ENCODE results near the gene MMP23B. TPM values are rescaled to one million over a fixed set of nuclear protein-coding genes. Genes with fewer than 3 reads are reported as not detected.

The MMP23B gene
- total and polyA plus RNA-seq, 2 experiments from 2014 or later, result 15.8 to 16.2 TPM

DNA sequence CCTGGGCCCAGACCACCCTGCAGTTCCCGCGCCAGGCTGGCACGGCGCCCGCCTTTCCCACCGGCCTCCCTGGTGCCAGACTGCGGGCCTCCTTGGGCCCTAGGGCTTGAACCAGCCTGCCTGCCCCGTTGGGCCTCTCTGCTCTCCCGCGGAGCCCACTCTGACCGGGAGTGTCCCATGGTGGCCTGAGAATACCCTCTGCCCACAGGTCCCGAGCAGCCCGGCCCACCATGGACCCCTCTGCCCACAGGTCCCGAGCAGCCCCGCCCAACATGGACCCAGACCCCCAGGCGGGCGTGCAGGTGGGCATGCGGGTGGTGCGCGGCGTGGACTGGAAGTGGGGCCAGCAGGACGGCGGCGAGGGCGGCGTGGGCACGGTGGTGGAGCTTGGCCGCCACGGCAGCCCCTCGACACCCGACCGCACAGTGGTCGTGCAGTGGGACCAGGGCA, 8.8 kb upstream of the MMP23B start (continued):
- TF ChIP-seq, protein P1, sequence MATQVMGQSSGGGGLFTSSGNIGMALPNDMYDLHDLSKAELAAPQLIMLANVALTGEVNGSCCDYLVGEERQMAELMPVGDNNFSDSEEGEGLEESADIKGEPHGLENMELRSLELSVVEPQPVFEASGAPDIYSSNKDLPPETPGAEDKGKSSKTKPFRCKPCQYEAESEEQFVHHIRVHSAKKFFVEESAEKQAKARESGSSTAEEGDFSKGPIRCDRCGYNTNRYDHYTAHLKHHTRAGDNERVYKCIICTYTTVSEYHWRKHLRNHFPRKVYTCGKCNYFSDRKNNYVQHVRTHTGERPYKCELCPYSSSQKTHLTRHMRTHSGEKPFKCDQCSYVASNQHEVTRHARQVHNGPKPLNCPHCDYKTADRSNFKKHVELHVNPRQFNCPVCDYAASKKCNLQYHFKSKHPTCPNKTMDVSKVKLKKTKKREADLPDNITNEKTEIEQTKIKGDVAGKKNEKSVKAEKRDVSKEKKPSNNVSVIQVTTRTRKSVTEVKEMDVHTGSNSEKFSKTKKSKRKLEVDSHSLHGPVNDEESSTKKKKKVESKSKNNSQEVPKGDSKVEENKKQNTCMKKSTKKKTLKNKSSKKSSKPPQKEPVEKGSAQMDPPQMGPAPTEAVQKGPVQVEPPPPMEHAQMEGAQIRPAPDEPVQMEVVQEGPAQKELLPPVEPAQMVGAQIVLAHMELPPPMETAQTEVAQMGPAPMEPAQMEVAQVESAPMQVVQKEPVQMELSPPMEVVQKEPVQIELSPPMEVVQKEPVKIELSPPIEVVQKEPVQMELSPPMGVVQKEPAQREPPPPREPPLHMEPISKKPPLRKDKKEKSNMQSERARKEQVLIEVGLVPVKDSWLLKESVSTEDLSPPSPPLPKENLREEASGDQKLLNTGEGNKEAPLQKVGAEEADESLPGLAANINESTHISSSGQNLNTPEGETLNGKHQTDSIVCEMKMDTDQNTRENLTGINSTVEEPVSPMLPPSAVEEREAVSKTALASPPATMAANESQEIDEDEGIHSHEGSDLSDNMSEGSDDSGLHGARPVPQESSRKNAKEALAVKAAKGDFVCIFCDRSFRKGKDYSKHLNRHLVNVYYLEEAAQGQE (IDR thresholded peaks at IDR 0.05; ENCODE audit: unreplicated experiment), result no peak

- ATAC-seq (no peak), DNase-seq (ENCODE audit: low spot score) (no peak)
- H3K36me3 Mint-ChIP-seq (ENCODE audit: low read depth), result no peaks in the 10 kb centered on the region
- Histone ChIP-seq H3K27me3 (ENCODE audit: insufficient read depth) (no peaks in the 10 kb centered on the region), H2AFZ (no peak overlapping the region), H4K20me1 (replicated peaks; ENCODE audit: insufficient read depth) (no peaks in the 10 kb centered on the region), H3K4me2 (no peak overlapping the region), H3K4me3 (no peak overlapping the region), H3F3A (replicated peaks; ENCODE audit: low read depth) (0 out of 2 replicates have a peak, but pooled peaks cover 3% of the 10 kb centered on the region), H3K27ac (ENCODE audit: low read depth) (no peak overlapping the region), H3K4me1 (ENCODE audit: insufficient read depth) (no peaks in the 10 kb centered on the region), H3K9me2 (ENCODE audit: insufficient read depth) (no peaks in the 10 kb centered on the region), H3K36me3 (ENCODE audit: insufficient read depth) (no peaks in the 10 kb centered on the region), H3K79me2 (replicated peaks; ENCODE audit: insufficient read depth) (no peaks in the 10 kb centered on the region)
- no peak for TF ChIP-seq EZH2phosphoT487 (IDR thresholded peaks at IDR 0.05; ENCODE audit: unreplicated experiment)
- no peak for TF ChIP-seq ZNF114 (CRISPR knock-in tag; IDR thresholded peaks at IDR 0.05)
- no peak for TF ChIP-seq ETS1 (IDR thresholded peaks at IDR 0.05)
- no peak; the same call in 1 of the 2 replicates for TF ChIP-seq POLR2AphosphoS5 (IDR thresholded peaks at IDR 0.05; ENCODE audit: low read depth)
- TF ChIP-seq NANOG (IDR thresholded peaks at IDR 0.05; ENCODE audit: borderline replicate concordance), result no peak
- no peak for TF ChIP-seq EZH2 (IDR thresholded peaks at IDR 0.05; ENCODE audit: low read depth, unreplicated experiment)
- TF ChIP-seq, protein P2, sequence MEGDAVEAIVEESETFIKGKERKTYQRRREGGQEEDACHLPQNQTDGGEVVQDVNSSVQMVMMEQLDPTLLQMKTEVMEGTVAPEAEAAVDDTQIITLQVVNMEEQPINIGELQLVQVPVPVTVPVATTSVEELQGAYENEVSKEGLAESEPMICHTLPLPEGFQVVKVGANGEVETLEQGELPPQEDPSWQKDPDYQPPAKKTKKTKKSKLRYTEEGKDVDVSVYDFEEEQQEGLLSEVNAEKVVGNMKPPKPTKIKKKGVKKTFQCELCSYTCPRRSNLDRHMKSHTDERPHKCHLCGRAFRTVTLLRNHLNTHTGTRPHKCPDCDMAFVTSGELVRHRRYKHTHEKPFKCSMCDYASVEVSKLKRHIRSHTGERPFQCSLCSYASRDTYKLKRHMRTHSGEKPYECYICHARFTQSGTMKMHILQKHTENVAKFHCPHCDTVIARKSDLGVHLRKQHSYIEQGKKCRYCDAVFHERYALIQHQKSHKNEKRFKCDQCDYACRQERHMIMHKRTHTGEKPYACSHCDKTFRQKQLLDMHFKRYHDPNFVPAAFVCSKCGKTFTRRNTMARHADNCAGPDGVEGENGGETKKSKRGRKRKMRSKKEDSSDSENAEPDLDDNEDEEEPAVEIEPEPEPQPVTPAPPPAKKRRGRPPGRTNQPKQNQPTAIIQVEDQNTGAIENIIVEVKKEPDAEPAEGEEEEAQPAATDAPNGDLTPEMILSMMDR (conservative IDR thresholded peaks at IDR 0.05; ENCODE audit: low read depth in 2 of 2), result no peak
- no peaks in the 10 kb centered on the region; the same call in 2 of the 3 replicates for H3K4me1 Mint-ChIP-seq
- no peaks in the 10 kb centered on the region; the same call in 2 of the 3 replicates for H3K9me3 Mint-ChIP-seq
- H3K4me3 Mint-ChIP-seq, result no peak overlapping the region
- H3K27ac Mint-ChIP-seq, result no peak overlapping the region
- H3K27me3 Mint-ChIP-seq (ENCODE audit: insufficient read depth, low read depth, poor library complexity), result peaks cover 11% of the 10 kb centered on the region
Observed at GRCh38 chr1:1623631-1624442, 8.1 kb upstream of the MMP23B start.

All from GM23338 (cell line).